Measurements from ENCODE around the gene LRFN4. TPM values are rescaled to one million over a fixed set of nuclear protein-coding genes. Genes with fewer than 3 reads are reported as not detected.

The LRFN4 gene
- total and polyA plus RNA-seq, 2 of the 13 experiments (the other 11 are each of a cell fraction or from before 2014, with no cell fraction given) = 1.3 to 6.8 TPM

GRCh38 chr11:66868082-66868725 is 11.3 kb downstream of the LRFN4 start (continued):
- TF ChIP-seq ZNF589 (CRISPR knock-in tag; conservative IDR thresholded peaks at IDR 0.05) = no peak
- TF ChIP-seq KDM1A (CRISPR knock-in tag; IDR thresholded peaks at IDR 0.05) = no peak
- no peak for TF ChIP-seq ZNF710 (CRISPR knock-in tag; IDR thresholded peaks at IDR 0.05; ENCODE audit: borderline replicate concordance)
- no peak for TF ChIP-seq ZNF83 (CRISPR knock-in tag; IDR thresholded peaks at IDR 0.05; ENCODE audit: borderline replicate concordance)
- TF ChIP-seq THRA (CRISPR knock-in tag; IDR thresholded peaks at IDR 0.05; ENCODE audit: borderline replicate concordance) = no peak
- TF ChIP-seq ZFP37 (CRISPR knock-in tag; IDR thresholded peaks at IDR 0.05; ENCODE audit: borderline replicate concordance) = no peak
- TF ChIP-seq PCBP2 (optimal IDR thresholded peaks at IDR 0.05; ENCODE audit: low read depth, low read length, poor library complexity, severe bottlenecking) = no peak
- TF ChIP-seq PRPF4 (IDR thresholded peaks at IDR 0.05; ENCODE audit: low read depth, low read length, poor library complexity, severe bottlenecking) = no peak
- TF ChIP-seq ZNF781 (CRISPR knock-in tag; IDR thresholded peaks at IDR 0.05; ENCODE audit: borderline replicate concordance, not compliant biosample characterization) = no peak
